ENCODE results near the gene NRN1L.
A peak's percentile ranks its signal among the peaks of the same experiment; 100 is the strongest.

The NRN1L gene

DNA sequence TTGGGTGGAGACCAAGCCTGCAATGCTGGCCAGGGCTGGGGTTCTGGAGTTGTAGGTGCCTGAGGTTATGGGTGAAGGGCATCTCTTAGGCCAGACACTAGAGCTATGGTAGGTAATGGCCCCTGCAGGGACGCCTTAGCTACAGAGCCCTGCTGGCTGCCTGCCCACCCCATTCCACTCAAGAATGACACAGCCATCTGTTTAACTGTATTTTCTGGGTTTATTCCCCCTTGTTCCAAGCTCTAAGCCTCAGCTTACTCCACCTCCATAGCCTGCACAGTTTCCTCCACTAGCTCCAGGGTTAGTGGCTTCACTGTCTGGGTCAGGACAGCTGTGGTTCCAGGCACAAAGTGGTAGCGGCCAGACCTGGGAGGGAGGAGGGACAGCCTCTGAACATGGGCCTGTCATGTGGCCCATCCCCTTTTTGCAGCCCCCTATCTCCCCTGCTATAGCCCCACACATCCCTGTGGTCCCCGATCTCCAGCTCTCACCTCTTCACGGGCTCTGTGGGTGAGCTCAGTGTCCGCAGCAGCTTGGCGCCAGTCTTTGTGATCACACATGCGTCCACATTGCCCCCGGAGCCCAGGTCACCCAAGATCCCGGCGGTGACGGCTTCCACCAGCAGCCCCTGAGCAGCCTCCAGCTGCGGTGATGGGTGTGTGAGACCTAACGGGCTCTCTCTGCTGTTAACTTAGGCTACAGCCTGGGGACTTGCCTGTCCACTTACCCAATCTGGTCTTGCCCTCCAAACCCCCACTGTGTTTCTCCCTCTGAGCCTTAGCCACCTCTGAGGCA lies 49.8 kb downstream of the NRN1L start:
- DNase-seq (ENCODE audit: insufficient read length, low spot score) (no peak), FAIRE-seq (no peak)

DNA sequence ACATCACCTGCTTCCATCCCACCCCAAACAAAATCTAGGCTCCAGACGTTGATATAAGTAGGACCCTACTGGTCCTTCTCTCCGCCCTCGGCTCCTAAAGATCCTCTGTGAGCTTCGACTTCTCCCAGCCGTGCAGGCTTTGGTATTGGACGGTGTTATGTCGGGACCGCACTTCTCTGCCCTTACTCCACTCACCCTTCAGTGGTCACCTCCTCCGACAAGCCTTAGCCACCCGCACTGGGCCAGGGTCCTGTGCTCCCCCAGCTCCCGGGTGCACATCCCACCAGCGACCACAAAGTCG lies 50.4 kb downstream of the NRN1L start:
- no peak for FAIRE-seq
- no peak for DNase-seq (ENCODE audit: insufficient read length, low spot score)

DNA sequence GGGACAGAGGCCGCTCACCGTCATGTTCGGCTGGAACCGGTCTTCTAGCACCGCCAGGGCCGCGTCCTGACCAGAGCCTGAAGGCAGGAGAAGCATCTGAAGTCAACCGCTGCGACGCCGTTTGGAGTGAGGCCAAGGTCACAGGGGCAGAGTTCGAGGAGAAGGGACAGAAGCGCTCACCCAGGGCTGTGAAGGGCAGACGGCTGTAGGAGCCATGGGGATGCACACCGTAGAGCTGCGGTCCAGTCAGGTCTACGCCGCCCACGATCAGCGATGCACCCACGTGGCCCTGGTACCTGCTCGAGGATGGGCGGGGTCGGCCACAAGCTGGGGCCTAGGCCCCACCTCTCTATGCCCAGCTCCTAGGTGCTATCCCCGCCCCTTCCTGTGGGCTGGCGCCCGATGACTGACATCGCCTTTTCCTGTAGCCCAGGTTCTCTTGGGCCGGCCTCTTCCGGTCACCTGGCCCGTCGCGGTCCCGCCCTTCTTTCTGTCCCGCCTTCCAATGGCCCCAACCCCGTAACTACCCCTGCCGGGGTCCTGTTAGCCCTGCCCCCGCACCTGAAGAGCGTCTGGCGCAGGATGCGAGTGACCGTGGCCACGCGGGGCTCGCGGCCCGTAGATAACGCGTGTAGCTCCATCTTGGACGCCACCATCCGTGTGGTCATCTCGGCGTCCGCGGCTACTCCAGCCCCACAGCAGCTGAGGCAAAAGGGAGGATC lies 50.9 kb downstream of the NRN1L start:
- DNase-seq (ENCODE audit: insufficient read length, low spot score) (peak; percentile 99), FAIRE-seq (peak; percentile 99)
